Kidney (tissue), 14 donors: ENCODE data around the gene GPC6. TPM values are rescaled to one million over a fixed set of nuclear protein-coding genes. Genes with fewer than 3 reads are reported as not detected.

Source experiments
- DNase-seq, 5 donors: peaks; one replicate each; pipeline ENCODE4 v3.0.0-alpha.2; 2013 to 2020
- FAIRE-seq: peaks from 2 replicates; lab custom pipeline; 2012; peaks lifted over from hg19 to GRCh38; lab: Jason Lieb, UNC
- H3K27ac ChIP-seq, 2 donors: one replicate each; pipeline ENCODE4 v1.7.0; 2013; ENCODE audit warnings: low read depth in 2 of 2, low read length in 2 of 2, inconsistent platforms in 1 of 2
- H3K27me3 ChIP-seq: one replicate; pipeline ENCODE4 v1.7.1; 2013; ENCODE audit warnings: low read length, inconsistent platforms; ENCODE audit not compliant: control insufficient read depth, insufficient read depth
- H3K36me3 ChIP-seq, 3 donors: one replicate each; pipeline versions ENCODE4 v1.7.0 to v1.7.1; 2013; ENCODE audit warnings: low read length in 3 of 3, control low read depth in 1 of 3, inconsistent platforms in 1 of 3; ENCODE audit not compliant: insufficient read depth in 3 of 3, control insufficient read depth in 2 of 3
- H3K4me1 ChIP-seq, 3 donors: one replicate each; pipeline versions ENCODE4 v1.7.0 to v1.7.1; 2013; ENCODE audit warnings: low read length in 3 of 3, inconsistent platforms in 1 of 3, low read depth in 1 of 3; ENCODE audit not compliant: control insufficient read depth in 2 of 3, insufficient read depth in 2 of 3
- H3K4me3 ChIP-seq, 3 donors: one replicate each; pipeline versions ENCODE4 v1.7.0 to v1.8.1; 2013; ENCODE audit warnings: low read length in 3 of 3, control low read depth in 1 of 3, inconsistent platforms in 1 of 3
- H3K9ac ChIP-seq, 3 donors: one replicate each; pipeline versions ENCODE4 v1.7.0 to v1.7.1; 2013; ENCODE audit warnings: low read length in 3 of 3, control low read depth in 1 of 3, inconsistent platforms in 1 of 3
- H3K9me3 ChIP-seq, 3 donors: one replicate each; pipeline versions ENCODE4 v1.7.0 to v1.7.1; 2013; ENCODE audit warnings: low read length in 3 of 3, control low read depth in 1 of 3, inconsistent platforms in 1 of 3; ENCODE audit not compliant: control insufficient read depth in 2 of 3, insufficient read depth in 1 of 3
- intact Hi-C: fragments of 100-400 bp; cut with DNase I; formaldehyde crosslinking; loops from one replicate; pipeline ENCODE4 v1.11.1; 2022
- polyA plus RNA-seq: library from polyadenylated mRNA; stranded (reverse); fragments of 350-450 nt; fragmentation: Illumina TruSeq; extraction: RNeasy Lipid Tissue Mini Kit (QIAGEN cat#74804); gene quantifications from one replicate; pipeline ENCODE4 v1.2.3, GENCODE V29; 2014; ENCODE audit warnings: low read depth, low replicate concordance; ENCODE audit not compliant: insufficient read depth
- total RNA-seq: library from RNA; stranded (reverse); fragmentation: NEBNext Ultra II Directional; extraction: Animal tissue kit (Norgen Biotek cat#: 25700); gene quantifications from one replicate; pipeline ENCODE4 v1.2.1, GENCODE V29; 2021
- TF ChIP-seq, protein P1 (sequence below): IDR thresholded peaks from 3 replicates; pipeline ENCODE4 v1.5.1; 2012; ENCODE audit warnings: mild to moderate bottlenecking, moderate library complexity, borderline replicate concordance; ENCODE audit not compliant: insufficient read depth; ENCODE audit errors: extremely low read depth
- donor health status: control.
- donor health status: control.
- donor health status: control.
- donor health status: control.
- donor health status: control.
- donor health status: DM: yes; HTN: yes; CAD: no.
- donor health status: Normal renal cell carcinoma (clear cell type).

GPC6 gene
- total and polyA plus RNA-seq, 2 donors from 2014 or later = 6.2 to 15.5 TPM

DNA sequence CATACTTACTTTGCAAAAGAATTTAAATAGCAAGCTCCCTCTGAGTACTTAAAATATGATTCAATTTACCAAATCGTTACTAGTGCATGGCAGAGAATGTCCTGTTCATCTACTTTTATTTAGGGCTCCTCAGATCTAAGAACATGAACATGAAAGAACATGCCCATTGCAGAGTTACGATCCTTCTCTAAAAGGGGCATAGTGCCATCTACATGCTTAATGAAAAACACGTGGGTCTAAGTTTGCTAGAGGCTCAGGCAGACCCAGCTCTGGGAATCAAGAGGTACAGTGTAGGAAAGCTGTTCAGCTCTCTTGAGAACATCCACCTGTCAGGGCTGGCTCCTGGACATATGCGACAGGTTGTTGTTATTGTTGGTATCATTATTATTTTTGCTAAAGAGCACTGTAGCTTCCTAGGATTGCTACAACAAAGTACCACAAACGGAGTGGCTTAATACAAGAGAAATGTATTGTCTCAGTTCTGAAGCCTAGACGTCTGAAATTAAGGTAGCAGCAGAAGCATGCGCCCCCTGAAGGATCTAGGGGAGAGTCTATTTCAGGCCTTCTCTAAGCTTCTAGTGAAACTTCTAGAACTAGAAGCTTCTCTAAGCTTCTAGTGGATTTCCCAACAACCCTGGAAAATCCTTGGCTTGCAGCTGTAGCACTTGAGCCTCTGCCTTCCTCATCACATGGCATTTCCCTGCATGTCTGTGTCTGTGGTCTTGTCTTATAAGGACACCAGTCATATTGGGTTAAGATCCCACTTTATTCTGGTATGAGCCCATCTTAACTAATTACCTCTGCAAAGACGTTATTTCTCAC is 1119.0 kb downstream of the GPC6 start:
- TF ChIP-seq, protein P1, sequence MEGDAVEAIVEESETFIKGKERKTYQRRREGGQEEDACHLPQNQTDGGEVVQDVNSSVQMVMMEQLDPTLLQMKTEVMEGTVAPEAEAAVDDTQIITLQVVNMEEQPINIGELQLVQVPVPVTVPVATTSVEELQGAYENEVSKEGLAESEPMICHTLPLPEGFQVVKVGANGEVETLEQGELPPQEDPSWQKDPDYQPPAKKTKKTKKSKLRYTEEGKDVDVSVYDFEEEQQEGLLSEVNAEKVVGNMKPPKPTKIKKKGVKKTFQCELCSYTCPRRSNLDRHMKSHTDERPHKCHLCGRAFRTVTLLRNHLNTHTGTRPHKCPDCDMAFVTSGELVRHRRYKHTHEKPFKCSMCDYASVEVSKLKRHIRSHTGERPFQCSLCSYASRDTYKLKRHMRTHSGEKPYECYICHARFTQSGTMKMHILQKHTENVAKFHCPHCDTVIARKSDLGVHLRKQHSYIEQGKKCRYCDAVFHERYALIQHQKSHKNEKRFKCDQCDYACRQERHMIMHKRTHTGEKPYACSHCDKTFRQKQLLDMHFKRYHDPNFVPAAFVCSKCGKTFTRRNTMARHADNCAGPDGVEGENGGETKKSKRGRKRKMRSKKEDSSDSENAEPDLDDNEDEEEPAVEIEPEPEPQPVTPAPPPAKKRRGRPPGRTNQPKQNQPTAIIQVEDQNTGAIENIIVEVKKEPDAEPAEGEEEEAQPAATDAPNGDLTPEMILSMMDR = no peak
- FAIRE-seq (no peak), DNase-seq (peak in 1 of 5 donors; percentile 45)
- Histone ChIP-seq H3K36me3 (no peaks in the 10 kb centered on the region), H3K4me3 (no peak overlapping the region), H3K9me3 (no peaks in the 10 kb centered on the region), H3K27me3 (no peaks in the 10 kb centered on the region), H3K4me1 (no peaks in the 10 kb centered on the region), H3K27ac (no peak overlapping the region), H3K9ac (no peak overlapping the region)
- intact Hi-C loops = no loop called here

DNA sequence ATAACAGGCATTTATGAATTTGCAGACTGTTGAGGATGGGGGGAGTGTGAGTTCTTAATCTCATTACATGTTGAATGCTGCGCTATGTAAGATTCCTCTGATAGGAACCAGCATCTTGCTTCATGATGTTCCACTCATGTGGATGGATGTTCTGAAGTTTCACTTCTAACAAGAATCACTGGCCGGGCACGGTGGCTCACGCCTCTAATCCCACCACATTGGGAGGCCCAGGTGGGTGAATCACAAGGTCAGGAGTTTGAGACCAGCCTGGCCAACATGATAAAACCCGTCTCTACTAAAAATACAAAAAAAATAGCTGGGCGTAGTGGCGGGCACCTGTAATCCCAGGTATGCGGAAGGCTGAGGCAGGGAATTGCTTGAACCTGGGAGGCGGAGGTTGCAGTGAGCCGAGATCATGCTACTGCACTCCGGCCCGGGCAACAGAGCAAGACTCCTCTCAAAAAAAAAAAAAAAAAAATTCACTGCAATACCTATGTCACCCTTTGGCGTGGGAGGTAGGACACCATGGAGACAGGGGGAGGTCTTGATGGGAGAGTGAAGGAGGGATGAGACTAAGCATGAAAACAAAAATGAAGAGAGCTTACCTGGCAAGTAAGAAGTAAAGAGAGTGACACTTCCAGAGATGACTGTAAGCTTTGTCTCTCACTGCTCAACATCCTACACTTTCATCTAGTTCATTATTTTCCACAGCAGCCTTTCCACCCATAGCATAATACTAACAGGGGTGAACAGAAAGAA is 1119.8 kb downstream of the GPC6 start:
- Histone ChIP-seq H3K27ac (no peak overlapping the region), H3K27me3 (no peaks in the 10 kb centered on the region), H3K4me1 (no peaks in the 10 kb centered on the region), H3K9me3 (no peaks in the 10 kb centered on the region), H3K4me3 (no peak overlapping the region), H3K9ac (no peak overlapping the region), H3K36me3 (no peaks in the 10 kb centered on the region)
- intact Hi-C loops = no loop called here
- TF ChIP-seq, protein P1 = no peak
- DNase-seq = peak in 1 of 5 donors; percentile 55
- no peak for FAIRE-seq

DNA sequence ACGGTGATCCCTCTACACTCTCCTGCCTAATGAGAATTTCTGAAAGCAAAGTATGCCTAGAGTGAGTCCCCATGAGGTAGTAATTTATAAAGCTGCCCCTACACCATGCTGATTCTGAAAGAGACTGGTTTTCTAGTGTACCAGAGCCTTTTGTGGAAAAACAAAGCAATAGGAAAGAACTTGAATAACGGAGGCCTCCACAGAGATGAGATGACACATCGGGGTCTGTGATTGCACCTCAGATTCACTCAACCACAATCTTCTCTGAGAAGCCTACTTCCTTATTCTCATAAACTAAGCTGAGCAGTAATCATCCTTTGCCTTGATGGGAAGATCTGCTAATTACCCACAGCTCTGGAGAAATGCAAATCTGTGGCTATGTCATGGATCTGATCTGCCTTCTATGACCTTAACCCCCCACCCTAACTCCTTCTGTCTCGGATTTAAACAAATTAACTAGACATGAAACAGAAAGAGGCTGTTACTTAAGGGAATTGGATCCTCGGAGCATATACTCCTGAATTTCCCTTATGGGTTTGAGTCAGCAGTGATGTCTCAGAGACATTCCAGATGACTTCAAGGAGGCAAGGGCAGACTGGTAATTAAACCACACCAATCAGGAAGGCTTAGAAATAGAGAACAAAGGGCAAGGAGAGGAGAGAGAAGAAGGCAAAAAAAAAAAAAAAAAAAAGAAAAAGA is 1124.8 kb downstream of the GPC6 start:
- FAIRE-seq (no peak), DNase-seq (peak in 1 of 5 donors; percentile 44)
- TF ChIP-seq, protein P1 = no peak
- Histone ChIP-seq H3K9ac (no peak overlapping the region), H3K27ac (no peak overlapping the region), H3K4me1 (no peaks in the 10 kb centered on the region), H3K36me3 (no peaks in the 10 kb centered on the region), H3K4me3 (no peak overlapping the region), H3K9me3 (no peaks in the 10 kb centered on the region), H3K27me3 (no peaks in the 10 kb centered on the region)
- intact Hi-C loops = no loop called here
